ENCODE measurements around the gene CEMIP.

CEMIP gene

DNA sequence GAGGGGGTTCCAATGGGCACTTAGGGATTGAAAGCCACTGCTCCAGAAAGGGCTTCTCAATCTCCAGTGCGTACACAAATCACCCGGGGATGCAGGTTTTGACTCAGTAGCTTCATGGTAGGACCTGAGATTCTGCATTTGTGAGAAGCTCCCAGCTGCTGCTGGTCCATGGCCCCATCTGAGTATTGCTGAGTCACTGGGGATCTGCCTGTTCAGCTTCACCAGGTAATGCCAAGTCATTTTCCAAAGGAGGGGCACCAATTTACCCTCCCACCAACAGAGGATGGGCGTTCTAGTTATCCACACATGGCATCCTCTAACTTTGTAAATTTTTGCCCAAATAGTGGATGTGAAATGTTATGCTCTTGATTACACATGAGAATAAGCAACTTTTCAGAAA is 12.9 kb upstream of the CEMIP start:
- H3K27me3 Mint-ChIP-seq: peaks cover 2 to 20% of the 10 kb centered on the region in 2 donors
- DNase-seq (no peak), ATAC-seq (replicated peaks) (no peak)
- H3K27ac Mint-ChIP-seq: no peak overlapping the region
- H3K9me3 Mint-ChIP-seq: no peaks in the 10 kb centered on the region
- H3K36me3 Mint-ChIP-seq (ENCODE audit: insufficient read depth): no peaks in the 10 kb centered on the region
- peaks cover 1 to 11% of the 10 kb centered on the region in 2 donors for H3K4me1 Mint-ChIP-seq (ENCODE audit: low read depth in 2 of 2)
- H3K4me3 Mint-ChIP-seq: no peak overlapping the region

- no peak for DNase-seq
- Mint-ChIP-seq H3K4me3 (no peak overlapping the region), H3K36me3 (ENCODE audit: insufficient read depth) (no peaks in the 10 kb centered on the region), H3K27ac (no peak overlapping the region), H3K9me3 (no peaks in the 10 kb centered on the region), H3K27me3 (peaks cover 6 to 27% of the 10 kb centered on the region in 2 donors), H3K4me1 (ENCODE audit: low read depth in 2 of 2) (peaks cover 1 to 11% of the 10 kb centered on the region in 2 donors)
- ATAC-seq (replicated peaks): no peak
These were observed 11.0 kb upstream of the CEMIP start for GRCh38 chr15:80768158-80768557.

GRCh38 chr15:80769153-80769828 is 9.9 kb upstream of the CEMIP start:
- H3K36me3 Mint-ChIP-seq (ENCODE audit: insufficient read depth): no peaks in the 10 kb centered on the region
- no peak for DNase-seq
- no peak overlapping the region for H3K4me3 Mint-ChIP-seq
- H3K27ac Mint-ChIP-seq: no peak overlapping the region
- peaks cover 1 to 11% of the 10 kb centered on the region in 2 donors for H3K4me1 Mint-ChIP-seq (ENCODE audit: low read depth in 2 of 2)
- ATAC-seq (replicated peaks): no peak
- H3K27me3 Mint-ChIP-seq: peaks cover 6 to 27% of the 10 kb centered on the region in 2 donors
- H3K9me3 Mint-ChIP-seq: no peaks in the 10 kb centered on the region

- Mint-ChIP-seq H3K27ac (no peak overlapping the region), H3K4me3 (no peak overlapping the region), H3K4me1 (ENCODE audit: low read depth in 2 of 2) (peaks cover 1 to 11% of the 10 kb centered on the region in 2 donors), H3K36me3 (ENCODE audit: insufficient read depth) (no peaks in the 10 kb centered on the region), H3K27me3 (peaks cover 6 to 27% of the 10 kb centered on the region in 2 donors), H3K9me3 (no peaks in the 10 kb centered on the region)
- ATAC-seq (replicated peaks) (no peak), DNase-seq (no peak)
These were observed 9.1 kb upstream of the CEMIP start for GRCh38 chr15:80769829-80770705.

DNA sequence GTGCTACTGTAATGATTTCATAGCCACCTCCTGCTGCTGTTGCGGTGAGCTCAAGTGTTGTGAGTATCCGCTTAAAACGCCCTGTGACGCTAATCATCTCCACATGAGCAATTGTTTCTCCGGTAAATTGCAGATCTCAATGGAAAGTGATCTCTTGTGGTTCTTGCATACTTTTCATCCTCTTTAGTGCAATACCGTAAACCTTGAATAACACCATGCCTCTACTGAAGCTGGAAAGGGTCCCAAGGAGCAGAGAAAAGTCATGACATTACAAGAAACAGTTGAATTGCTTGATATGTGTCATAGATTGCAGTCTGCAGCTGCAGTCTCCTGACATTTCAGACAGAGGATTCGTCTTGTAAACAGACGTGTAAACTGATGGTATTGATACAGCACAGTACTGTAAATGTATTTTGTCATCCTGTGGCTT is 6.0 kb upstream of the CEMIP start:
- ATAC-seq (replicated peaks) (no peak), DNase-seq (no peak)
- Mint-ChIP-seq H3K27me3 (peaks cover 16 to 46% of the 10 kb centered on the region in 2 donors), H3K4me3 (no peak overlapping the region), H3K27ac (no peak overlapping the region), H3K9me3 (no peaks in the 10 kb centered on the region), H3K4me1 (ENCODE audit: low read depth in 2 of 2) (peaks cover 1 to 11% of the 10 kb centered on the region in 2 donors), H3K36me3 (ENCODE audit: insufficient read depth) (no peaks in the 10 kb centered on the region)

GRCh38 chr15:80773792-80774352 is 5.3 kb upstream of the CEMIP start:
- ATAC-seq (replicated peaks) (no peak), DNase-seq (no peak)
- Mint-ChIP-seq H3K27ac (no peak overlapping the region), H3K4me3 (no peak overlapping the region), H3K27me3 (peaks cover 20 to 50% of the 10 kb centered on the region in 2 donors), H3K4me1 (ENCODE audit: low read depth in 2 of 2) (peaks cover 1 to 11% of the 10 kb centered on the region in 2 donors), H3K36me3 (ENCODE audit: insufficient read depth) (no peaks in the 10 kb centered on the region), H3K9me3 (no peaks in the 10 kb centered on the region)

DNA sequence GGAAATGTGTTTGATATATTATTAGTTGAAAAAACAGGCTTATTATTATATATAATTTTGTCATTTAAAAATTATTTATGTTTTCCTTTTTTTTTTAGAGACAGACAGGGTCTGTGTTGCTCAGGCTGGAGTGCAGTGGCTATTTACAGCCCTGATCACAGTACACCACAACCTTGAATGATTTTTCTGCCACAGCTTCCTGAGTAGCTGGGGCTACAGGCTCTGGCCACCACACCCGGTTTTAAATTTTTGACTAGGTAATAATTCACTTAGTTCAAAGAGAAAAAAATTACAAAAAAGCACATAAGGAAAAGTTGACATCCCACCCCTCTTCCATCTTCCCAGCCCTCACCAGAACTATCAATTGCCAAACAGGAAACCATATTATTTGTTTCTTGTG is 4.7 kb upstream of the CEMIP start:
- peaks cover 21 to 49% of the 10 kb centered on the region in 2 donors for H3K27me3 Mint-ChIP-seq
- ATAC-seq (replicated peaks) (no peak), DNase-seq (no peak)
- no peak overlapping the region for H3K27ac Mint-ChIP-seq
- H3K36me3 Mint-ChIP-seq (ENCODE audit: insufficient read depth): no peaks in the 10 kb centered on the region
- H3K9me3 Mint-ChIP-seq: no peaks in the 10 kb centered on the region
- peaks cover 1 to 9% of the 10 kb centered on the region in 2 donors for H3K4me1 Mint-ChIP-seq (ENCODE audit: low read depth in 2 of 2)
- no peak overlapping the region for H3K4me3 Mint-ChIP-seq

DNA sequence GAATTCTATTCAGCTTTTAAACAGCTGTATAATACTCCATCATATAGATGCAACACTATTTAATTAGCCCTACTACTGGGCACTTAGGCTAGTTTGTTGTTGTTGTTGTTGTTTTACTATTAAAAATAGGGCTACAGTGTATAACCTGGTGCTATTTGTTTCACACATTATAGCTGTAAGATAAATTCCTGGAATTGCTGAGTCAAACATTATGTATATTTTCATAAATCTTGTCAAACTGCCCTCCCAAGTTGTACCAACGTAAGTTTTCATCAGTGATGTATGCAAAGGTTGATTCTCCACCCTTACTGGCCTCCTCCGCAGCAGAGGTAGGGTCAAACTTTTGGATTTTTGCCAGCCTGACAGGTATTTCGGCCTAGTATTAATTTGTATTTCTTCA is 3.8 kb upstream of the CEMIP start:
- no peak overlapping the region for H3K4me3 Mint-ChIP-seq
- peaks cover 29 to 49% of the 10 kb centered on the region in 2 donors for H3K27me3 Mint-ChIP-seq
- no peaks in the 10 kb centered on the region for H3K9me3 Mint-ChIP-seq
- ATAC-seq (replicated peaks) (no peak), DNase-seq (no peak)
- H3K27ac Mint-ChIP-seq: no peak overlapping the region
- H3K4me1 Mint-ChIP-seq (ENCODE audit: low read depth in 2 of 2): peaks cover under 1 to 6% of the 10 kb centered on the region in 2 donors
- peaks cover 3% of the 10 kb centered on the region for H3K36me3 Mint-ChIP-seq (ENCODE audit: insufficient read depth)

DNA sequence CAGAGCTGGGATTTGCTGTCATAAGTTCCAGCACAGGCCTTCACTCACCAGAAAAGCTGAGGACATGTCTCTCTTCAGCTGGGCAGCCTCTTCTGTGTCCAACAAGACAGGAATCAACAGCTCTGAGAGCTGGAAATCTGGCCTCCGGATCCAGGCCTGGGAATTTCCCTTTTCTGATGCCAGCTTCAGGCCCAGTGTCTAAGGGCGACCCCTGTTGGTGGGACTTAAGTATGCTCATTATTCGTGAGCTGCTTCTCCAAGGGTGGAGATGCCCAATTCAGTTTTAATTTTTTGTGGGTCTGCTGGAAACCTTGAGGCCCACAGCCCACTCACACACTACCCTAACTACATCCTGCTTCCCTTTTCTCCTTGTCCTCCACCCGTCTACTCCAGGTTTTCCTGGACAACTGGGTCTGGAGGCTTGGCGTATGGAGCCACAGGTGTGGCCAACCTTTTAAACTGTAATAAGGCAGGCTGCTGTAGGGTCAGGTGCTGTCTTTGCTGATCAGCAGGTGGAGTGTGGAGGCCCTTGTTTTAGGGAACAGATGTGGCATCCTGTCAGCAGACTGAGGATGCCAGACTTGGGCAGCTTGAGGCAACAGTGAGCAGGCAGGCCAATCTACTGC is 2.6 kb upstream of the CEMIP start:
- Mint-ChIP-seq H3K9me3 (no peaks in the 10 kb centered on the region), H3K4me1 (ENCODE audit: low read depth in 2 of 2) (peaks cover 0 to 6% of the 10 kb centered on the region in 2 donors), H3K27ac (no peak overlapping the region), H3K27me3 (peaks cover 37 to 51% of the 10 kb centered on the region in 2 donors), H3K4me3 (no peak overlapping the region), H3K36me3 (ENCODE audit: insufficient read depth) (peaks cover 3% of the 10 kb centered on the region)
- DNase-seq: peak; percentile 56 to 67 (median 62)
- peak; percentile 59 for ATAC-seq (replicated peaks)

DNA sequence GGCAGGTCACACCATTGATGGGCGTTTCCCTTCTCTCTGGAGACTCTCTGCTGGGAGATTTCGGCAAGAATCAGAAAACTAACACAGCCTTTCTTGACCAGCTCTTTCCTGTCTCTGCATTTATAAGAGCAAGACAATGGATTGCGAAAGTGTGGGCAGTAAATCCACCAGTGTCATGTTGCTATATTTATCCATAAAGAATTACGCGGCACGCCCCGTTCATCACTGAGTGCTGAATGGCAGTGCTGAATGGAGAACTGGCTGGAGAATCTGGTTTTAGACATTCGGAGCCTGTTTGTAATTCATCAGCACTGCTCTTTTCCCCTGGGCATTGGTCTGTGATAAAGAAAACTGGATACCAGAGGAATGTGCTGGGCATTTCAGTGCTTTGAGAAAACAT is 2.0 kb upstream of the CEMIP start:
- DNase-seq (no peak), ATAC-seq (replicated peaks) (no peak)
- H3K4me1 Mint-ChIP-seq (ENCODE audit: low read depth in 2 of 2): peaks cover 0 to 6% of the 10 kb centered on the region in 2 donors
- no peak overlapping the region for H3K4me3 Mint-ChIP-seq
- peaks cover 3% of the 10 kb centered on the region for H3K36me3 Mint-ChIP-seq (ENCODE audit: insufficient read depth)
- H3K9me3 Mint-ChIP-seq: no peaks in the 10 kb centered on the region
- H3K27ac Mint-ChIP-seq: no peak overlapping the region
- H3K27me3 Mint-ChIP-seq: peaks cover 41 to 52% of the 10 kb centered on the region in 2 donors

GRCh38 chr15:80777826-80778620 is 1.1 kb upstream of the CEMIP start:
- H3K27ac Mint-ChIP-seq: no peak overlapping the region
- peak overlapping the region in 1 of 2 donors; percentile 17 for H3K4me3 Mint-ChIP-seq
- H3K36me3 Mint-ChIP-seq (ENCODE audit: insufficient read depth): peaks cover 3% of the 10 kb centered on the region
- ATAC-seq (replicated peaks): no peak
- no peak for DNase-seq
- H3K27me3 Mint-ChIP-seq: peaks cover 47 to 61% of the 10 kb centered on the region in 2 donors
- H3K4me1 Mint-ChIP-seq (ENCODE audit: low read depth in 2 of 2): peaks cover 0 to 6% of the 10 kb centered on the region in 2 donors
- no peaks in the 10 kb centered on the region for H3K9me3 Mint-ChIP-seq

DNA sequence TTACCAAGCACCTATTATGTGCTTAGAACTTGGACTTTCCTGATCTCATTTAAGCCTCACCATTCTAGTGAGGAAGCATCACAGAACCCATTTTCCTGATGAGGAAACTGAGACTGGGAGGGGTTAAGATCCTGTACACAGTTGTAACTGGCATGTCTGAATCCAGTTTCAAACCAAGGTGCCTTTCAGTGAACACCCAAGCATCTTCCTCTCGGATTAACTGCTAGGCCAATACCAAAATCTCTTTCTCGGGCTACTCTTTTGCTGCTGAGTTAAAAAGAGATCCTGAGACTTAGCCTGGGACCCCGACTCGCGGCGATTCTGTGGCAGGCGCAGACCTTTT is 578 bp upstream of the CEMIP start:
- DNase-seq (no peak), ATAC-seq (replicated peaks) (no peak)
- peaks cover 47 to 67% of the 10 kb centered on the region in 2 donors for H3K27me3 Mint-ChIP-seq
- peaks cover 0 to 6% of the 10 kb centered on the region in 2 donors for H3K4me1 Mint-ChIP-seq (ENCODE audit: low read depth in 2 of 2)
- H3K4me3 Mint-ChIP-seq: no peak overlapping the region
- H3K36me3 Mint-ChIP-seq (ENCODE audit: insufficient read depth): peaks cover 3% of the 10 kb centered on the region
- H3K27ac Mint-ChIP-seq: no peak overlapping the region
- H3K9me3 Mint-ChIP-seq: no peaks in the 10 kb centered on the region

All from effector memory CD8-positive, alpha-beta T cell (primary cell).